Heart left ventricle (tissue), 16 donors: Measurements from ENCODE around the gene PKM. TPM values are rescaled to one million over a fixed set of nuclear protein-coding genes. Genes with fewer than 3 reads are reported as not detected.

ENCODE experiments used
- ATAC-seq, 4 donors: fragments of 200-7000 bp; cut with Tn5 transposase; one replicate each; pipeline ENCODE4 v1.9.1; 2020 to 2022; ENCODE audit warnings: moderate library complexity in 4 of 4, mild to moderate bottlenecking in 3 of 4, moderate number of reproducible peaks in 1 of 4
- DNase-seq, 5 donors: peaks; one replicate each; pipeline ENCODE4 v3.0.0-alpha.2; 2020
- H3K27ac ChIP-seq, 12 donors: fragments of 200-600 bp; sonication (generic) in 4 of 12; one replicate each; pipeline versions ENCODE4 v1.5.0 to v1.8.0; 2016 to 2022; ENCODE audit warnings: mild to moderate bottlenecking in 2 of 12
- H3K27me3 ChIP-seq, 9 donors: fragments of 200-600 bp; sonication (generic) in 2 of 9; one replicate each; pipeline versions ENCODE4 v1.5.1 to v1.8.0; 2016 to 2022; ENCODE audit warnings: mild to moderate bottlenecking in 3 of 9
- H3K36me3 ChIP-seq, 9 donors: fragments of 200-600 bp; sonication (generic) in 2 of 9; one replicate each; pipeline versions ENCODE4 v1.5.0 to v1.8.0; 2018 to 2022; ENCODE audit warnings: mild to moderate bottlenecking in 2 of 9
- H3K4me1 ChIP-seq, 12 donors: fragments of 200-600 bp; sonication (generic) in 4 of 12; one replicate each; pipeline versions ENCODE4 v1.5.0 to v1.8.0; 2016 to 2022; ENCODE audit warnings: mild to moderate bottlenecking in 3 of 12
- H3K4me3 ChIP-seq, 12 donors: fragments of 200-600 bp; sonication (generic) in 4 of 12; one replicate each; pipeline versions ENCODE4 v1.5.0 to v1.8.0; 2017 to 2022; ENCODE audit warnings: mild to moderate bottlenecking in 9 of 12, moderate library complexity in 4 of 12
- H3K9me3 ChIP-seq, 12 donors: fragments of 200-600 bp; sonication (generic) in 4 of 12; one replicate each; pipeline versions ENCODE4 v1.5.0 to v1.8.0; 2016 to 2022; ENCODE audit warnings: mild to moderate bottlenecking in 1 of 12
- POLR2A ChIP-seq, 2 donors: fragments of 450-650 bp; IDR thresholded peaks; one replicate each; pipeline ENCODE4 v1.6.1; 2017; ENCODE audit warnings: antibody characterized with exemption in 2 of 2, mild to moderate bottlenecking in 2 of 2, moderate library complexity in 2 of 2
- WGBS, 4 donors: extraction: QIAGEN DNeasy Blood & Tissue Kit in 2 of 4; methylation state at CpG; one replicate each; pipeline versions ENCODE4 v1.1.5 to v1.1.7; 2013 to 2018; 5-methylcytosine and 5-hydroxymethylcytosine counted together
- intact Hi-C, 10 donors: fragments of 100-400 bp; cut with DNase I; formaldehyde crosslinking; loops; one replicate each; pipeline versions ENCODE4 v1.11.1 to v1.14.2; 2022
- polyA plus RNA-seq, 2 donors: library from polyadenylated mRNA; stranded (reverse); fragments of 200-250 nt; gene quantifications; one replicate each; pipeline ENCODE4 v1.2.3, GENCODE V29; 2013
- total RNA-seq, 9 donors: library from RNA; depleted of rRNA in 2 of 9; stranded (reverse); fragments of >200 nt in 2 of 9; fragmentation: NEBNext Ultra II Directional in 3 of 9; extraction: Animal tissue kit (Norgen Biotek cat#: 25700) in 3 of 9; gene quantifications; one replicate each; pipeline versions ENCODE4 v1.1.0 to v1.2.4, GENCODE V29; 2016 to 2023
- TF ChIP-seq, protein P1 (sequence below), 12 donors: fragments of 200-600 bp; sonication (generic) in 4 of 12; IDR thresholded peaks; one replicate each; pipeline versions ENCODE4 v1.5.0 to v1.8.0; 2018 to 2022; ENCODE audit warnings: antibody characterized with exemption in 12 of 12, mild to moderate bottlenecking in 5 of 12
- donor health status: ischemic (EF 13 %, LVEDD 7.1; RV severe dilation, severe dysfunction).
- donor health status: healthy with polysubstance abuse.
- donor health status: DM: no; HTN: yes; CAD: no.
- donor health status: DM: no; HTN: no; CAD: no.
- donor health status: ischemic (EF 25% LVEDD 6.9; RV normal size, moderate dysfunction).
- donor health status: ischemic (EF 25% LVEDD 5.7; RV mildly dilated, moderate dysfunction).
- donor health status: healthy.
- donor health status: DM: yes; HTN: yes; CAD: no.
- donor health status: ischemic (EF 35%, LVEDD 5.7; RV mildly dilated, moderate dysfunction).
- donor health status: nonischemic (EF 11% LVEDD 7.7; RV severe dilation, severe dysfunction).
- donor health status: DM: yes; HTN: yes; CAD: no.
- donor health status: PGD.
- donor health status: ischemic (EF 29% LVEDD 5.4; RV normal size, mild dysfunction).
- donor health status: nonischemic (EF 23%, LVEDD 6.1; RV moderate dilation, normal function).

The PKM gene
- total and polyA plus RNA-seq, 11 donors: 602 to 1,279 (median 921) TPM

DNA sequence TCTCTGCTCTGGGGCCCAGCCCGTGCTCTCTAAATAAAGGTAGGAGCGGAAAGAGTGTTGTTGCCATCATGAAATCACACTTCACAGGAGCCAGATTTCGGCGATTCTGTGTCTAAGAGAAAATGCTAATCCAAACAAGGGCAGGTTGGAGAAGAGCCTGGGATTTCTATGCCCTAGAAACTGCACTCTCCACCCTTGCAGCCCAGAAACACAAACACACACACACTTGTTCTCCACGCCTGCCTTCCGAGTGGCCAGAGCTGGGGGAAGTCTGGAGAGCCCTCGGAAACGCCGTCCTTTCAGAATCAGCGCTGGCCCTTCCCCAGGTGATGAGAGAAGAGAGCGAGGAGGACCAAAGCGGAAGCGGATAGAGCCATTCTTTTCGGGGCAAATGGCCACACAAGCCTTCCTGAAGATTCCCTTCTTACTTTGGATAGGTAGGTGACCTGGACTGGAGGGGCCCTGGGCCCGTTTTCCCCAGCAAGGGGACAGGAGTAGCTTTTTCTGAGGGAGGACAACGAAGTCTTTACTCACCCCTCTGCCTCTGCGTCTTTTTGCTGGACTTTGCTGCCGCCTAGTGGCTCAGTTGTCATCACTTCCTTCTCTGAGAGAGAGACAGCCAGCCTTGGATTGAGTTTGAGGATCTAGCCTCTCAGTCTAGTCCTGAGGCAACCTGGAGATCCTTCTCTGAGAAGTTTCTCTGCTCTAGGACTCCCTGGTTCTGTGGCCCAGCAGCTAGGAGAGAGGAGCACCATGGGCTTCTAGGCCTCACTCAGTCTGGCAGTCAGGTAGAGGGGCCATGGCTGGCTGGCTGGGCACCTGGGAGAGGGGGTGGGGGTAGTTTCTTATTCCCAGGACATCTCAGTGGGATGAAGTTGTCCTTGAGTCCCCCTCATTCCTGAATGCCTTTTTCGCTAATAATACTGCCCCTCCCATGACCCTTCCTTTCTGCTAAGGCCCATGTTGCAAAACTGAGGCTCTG is 75.1 kb downstream of the PKM start:
- peak; percentile 81 to 87 (median 85) for DNase-seq
- 3 to 5% (median 4%) methylated on average over 15 to 19 of the region's 19 CpGs for WGBS, 4 donors
- ATAC-seq: peak; percentile 88 to 96 (median 92)
- H3K4me3 ChIP-seq: peak overlapping the region; percentile 4 to 73 (median 59)
- TF ChIP-seq, protein P1, sequence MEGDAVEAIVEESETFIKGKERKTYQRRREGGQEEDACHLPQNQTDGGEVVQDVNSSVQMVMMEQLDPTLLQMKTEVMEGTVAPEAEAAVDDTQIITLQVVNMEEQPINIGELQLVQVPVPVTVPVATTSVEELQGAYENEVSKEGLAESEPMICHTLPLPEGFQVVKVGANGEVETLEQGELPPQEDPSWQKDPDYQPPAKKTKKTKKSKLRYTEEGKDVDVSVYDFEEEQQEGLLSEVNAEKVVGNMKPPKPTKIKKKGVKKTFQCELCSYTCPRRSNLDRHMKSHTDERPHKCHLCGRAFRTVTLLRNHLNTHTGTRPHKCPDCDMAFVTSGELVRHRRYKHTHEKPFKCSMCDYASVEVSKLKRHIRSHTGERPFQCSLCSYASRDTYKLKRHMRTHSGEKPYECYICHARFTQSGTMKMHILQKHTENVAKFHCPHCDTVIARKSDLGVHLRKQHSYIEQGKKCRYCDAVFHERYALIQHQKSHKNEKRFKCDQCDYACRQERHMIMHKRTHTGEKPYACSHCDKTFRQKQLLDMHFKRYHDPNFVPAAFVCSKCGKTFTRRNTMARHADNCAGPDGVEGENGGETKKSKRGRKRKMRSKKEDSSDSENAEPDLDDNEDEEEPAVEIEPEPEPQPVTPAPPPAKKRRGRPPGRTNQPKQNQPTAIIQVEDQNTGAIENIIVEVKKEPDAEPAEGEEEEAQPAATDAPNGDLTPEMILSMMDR (IDR thresholded peaks at IDR 0.05): peak; percentile 68 to 90 (median 82)
- no peak for TF ChIP-seq POLR2A (IDR thresholded peaks at IDR 0.05)
- intact Hi-C loops: loop anchor here in 9 of 10 donors (2.0 to 10.0 kb wide), 12 partner anchors 121 to 414 kb away; no protein-coding TSS in a partner anchor
- H3K27ac ChIP-seq: peak overlapping the region in 8 of 12 donors; percentile 35 to 72 (median 44)
- H3K27me3 ChIP-seq: no peaks in the 10 kb centered on the region
- no peaks in the 10 kb centered on the region for H3K36me3 ChIP-seq
- H3K9me3 ChIP-seq: no peaks in the 10 kb centered on the region
- peaks cover 0 to 16% (median 2%) of the 10 kb centered on the region in 12 donors for H3K4me1 ChIP-seq

DNA sequence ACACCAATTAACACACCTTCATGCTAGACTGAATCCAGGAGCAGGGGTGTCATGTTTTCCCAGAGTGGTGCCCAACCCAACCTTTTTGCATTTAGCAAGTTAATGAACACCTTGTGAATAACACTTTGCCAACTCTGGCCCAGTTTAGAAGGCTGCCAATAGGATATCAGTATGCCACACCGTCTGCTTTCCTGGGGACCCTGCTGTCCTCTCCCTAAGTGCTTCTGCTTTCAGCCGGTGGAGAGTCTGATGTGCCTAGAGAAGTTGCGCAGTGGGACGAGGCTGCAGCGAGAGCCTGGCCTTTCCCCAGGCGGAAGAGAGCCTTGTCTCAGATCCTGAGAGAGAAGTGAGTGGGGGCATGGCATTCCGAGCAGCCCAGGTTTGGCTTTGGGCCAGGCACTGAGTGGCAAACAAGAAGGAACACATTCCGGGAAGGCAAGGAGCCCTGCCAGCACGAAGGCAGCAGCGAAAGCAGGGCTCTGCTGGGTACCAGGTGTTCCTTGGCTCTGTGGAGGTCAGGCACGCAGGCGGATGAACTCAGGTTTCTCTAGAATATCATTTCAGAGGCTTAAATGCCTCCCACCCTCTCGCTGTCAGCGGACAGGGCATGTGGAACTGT is 75.9 kb downstream of the PKM start:
- H3K4me1 ChIP-seq: peaks cover 0 to 16% (median 2%) of the 10 kb centered on the region in 12 donors
- intact Hi-C loops: loop anchor here in 9 of 10 donors (5.0 to 10.0 kb wide), 11 partner anchors 120 to 413 kb away; no protein-coding TSS in a partner anchor
- no peaks in the 10 kb centered on the region for H3K36me3 ChIP-seq
- peak; percentile 68 to 83 (median 74) for ATAC-seq
- no peaks in the 10 kb centered on the region for H3K9me3 ChIP-seq
- WGBS, 4 donors: 13 to 23% (median 19%) methylated on average over 10 to 14 of the region's 14 CpGs
- TF ChIP-seq POLR2A (IDR thresholded peaks at IDR 0.05): no peak
- TF ChIP-seq, protein P1 (IDR thresholded peaks at IDR 0.05): no peak
- peak; percentile 49 to 91 (median 83) for DNase-seq
- H3K27ac ChIP-seq: peak overlapping the region in 8 of 12 donors; percentile 35 to 72 (median 44)
- no peaks in the 10 kb centered on the region for H3K27me3 ChIP-seq
- H3K4me3 ChIP-seq: peak overlapping the region; percentile 4 to 73 (median 59)

GRCh38 chr15:72154316-72154715 is 76.7 kb downstream of the PKM start:
- H3K9me3 ChIP-seq: no peaks in the 10 kb centered on the region
- 84 to 98% (median 96%) methylated on average over 7 of the region's 7 CpGs for WGBS, 4 donors
- no peak overlapping the region for H3K27ac ChIP-seq
- TF ChIP-seq POLR2A (IDR thresholded peaks at IDR 0.05): no peak
- TF ChIP-seq, protein P1 (IDR thresholded peaks at IDR 0.05): no peak
- H3K27me3 ChIP-seq: no peaks in the 10 kb centered on the region
- H3K4me3 ChIP-seq: no peak overlapping the region
- intact Hi-C loops: loop anchor here in 9 of 10 donors (10.0 kb wide), 8 partner anchors 120 to 410 kb away; no protein-coding TSS in a partner anchor
- no peak for DNase-seq
- peaks cover 0 to 16% (median 2%) of the 10 kb centered on the region in 12 donors for H3K4me1 ChIP-seq
- no peak for ATAC-seq
- H3K36me3 ChIP-seq: no peaks in the 10 kb centered on the region
